H1 (cell line): ENCODE results near the gene COL6A1. TPM values are rescaled to one million over a fixed set of nuclear protein-coding genes. Genes with fewer than 3 reads are reported as not detected.

Experiments used
- CTCF ChIA-PET: fragments of 300-600 bp; sonication (Branson Sonifier 250); formaldehyde crosslinking; loops from one replicate; lab custom pipeline; 2021; ENCODE audit not compliant: partially characterized antibody; lab: Charles Lee
- POLR2A ChIA-PET: fragments of 300-600 bp; sonication (Branson Sonifier 250); formaldehyde crosslinking; loops from one replicate; lab custom pipeline; 2021; ENCODE audit warnings: inconsistent platforms; ENCODE audit not compliant: partially characterized antibody; lab: Charles Lee
- DNase-seq, 2 experiments: peaks; one replicate each; pipeline versions ENCODE4 v3.0.0 to v3.0.0-alpha.2; 2010 to 2022; ENCODE audit warnings: low spot score in 2 of 2, low read depth in 1 of 2, mixed read lengths in 1 of 2
- FAIRE-seq: peaks from 2 replicates; lab custom pipeline; 2011; peaks lifted over from hg19 to GRCh38; lab: Jason Lieb, UNC
- H2AFZ ChIP-seq: 2 replicates; pipeline ENCODE4 v1.8.1; 2012; ENCODE audit warnings: low read length, inconsistent platforms
- H2AK5ac ChIP-seq: 2 replicates; pipeline ENCODE4 v1.6.1; 2013; ENCODE audit warnings: low read depth, low read length
- H2BK120ac ChIP-seq: replicated peaks from 2 replicates; pipeline ENCODE3; 2013; ENCODE audit warnings: low read depth, low read length, inconsistent platforms
- H2BK12ac ChIP-seq: 2 replicates; pipeline ENCODE4 v1.6.1; 2013; ENCODE audit warnings: low read depth, low read length
- H2BK15ac ChIP-seq: 2 replicates; pipeline ENCODE4 v1.6.1; 2013; ENCODE audit warnings: low read length
- H2BK20ac ChIP-seq: 2 replicates; pipeline ENCODE4 v1.6.1; 2013; ENCODE audit warnings: low read length
- H2BK5ac ChIP-seq: 2 replicates; pipeline ENCODE4 v1.6.1; 2013; ENCODE audit warnings: low read depth, low read length
- H3K14ac ChIP-seq: 2 replicates; pipeline ENCODE4 v1.6.1; 2013; ENCODE audit warnings: inconsistent platforms; ENCODE audit not compliant: insufficient read length
- H3K18ac ChIP-seq: 2 replicates; pipeline ENCODE4 v1.6.1; 2013; ENCODE audit warnings: low read length; ENCODE audit errors: extremely low read depth
- H3K23ac ChIP-seq: 2 replicates; pipeline ENCODE4 v1.6.1; 2013; ENCODE audit warnings: inconsistent platforms; ENCODE audit not compliant: insufficient read length
- H3K23me2 ChIP-seq: 2 replicates; pipeline ENCODE4 v1.6.1; 2013; ENCODE audit warnings: low read depth, low read length
- H3K27ac ChIP-seq: 2 replicates; pipeline ENCODE4 v1.6.1; 2011; ENCODE audit warnings: low read depth, low read length, inconsistent platforms
- H3K27me3 ChIP-seq, 4 experiments: replicated peaks in 1 of 4; 1 replicate in 1 of 4; 2 replicates in 3 of 4; pipeline versions ENCODE4 v1.6.1 to v1.8.1; 2011 to 2013; ENCODE audit warnings: low read length in 3 of 4, mild to moderate bottlenecking in 3 of 4, inconsistent platforms in 2 of 4, mixed read lengths in 2 of 4, moderate library complexity in 1 of 4; ENCODE audit not compliant: control insufficient read depth in 3 of 4, insufficient read depth in 3 of 4; ENCODE audit errors: extremely low read depth in 1 of 4
- H3K36me3 ChIP-seq, 4 experiments: 2 replicates each; pipeline versions ENCODE4 v1.6.1 to v1.8.1; 2011 to 2013; ENCODE audit warnings: mild to moderate bottlenecking in 4 of 4, low read length in 3 of 4, moderate library complexity in 2 of 4, control low read depth in 1 of 4, inconsistent platforms in 1 of 4; ENCODE audit not compliant: insufficient read depth in 4 of 4, control insufficient read depth in 2 of 4
- H3K4ac ChIP-seq: replicated peaks from 2 replicates; pipeline ENCODE3; 2013; ENCODE audit warnings: low read length, low read depth, mixed read lengths, inconsistent platforms; ENCODE audit not compliant: insufficient read length
- H3K4me1 ChIP-seq, 4 experiments: replicated peaks in 1 of 4; 1 replicate in 1 of 4; 2 replicates in 3 of 4; pipeline versions ENCODE4 v1.6.1 to v1.8.1; 2011 to 2013; ENCODE audit warnings: low read length in 3 of 4, inconsistent platforms in 2 of 4, mixed read lengths in 1 of 4; ENCODE audit not compliant: insufficient read depth in 4 of 4, control insufficient read depth in 3 of 4
- H3K4me2 ChIP-seq, 2 experiments: 2 replicates each; pipeline versions ENCODE4 v1.6.1 to v1.8.1; 2011 to 2013; ENCODE audit warnings: low read depth in 2 of 2, low read length in 2 of 2, control low read depth in 1 of 2, inconsistent platforms in 1 of 2, mild to moderate bottlenecking in 1 of 2; ENCODE audit not compliant: insufficient read depth in 1 of 2
- H3K4me3 ChIP-seq, 4 experiments: fragments of 200-600, 300-600 bp in 1 of 4; sonication (generic), shearing (Covaris generic), sonication (Bioruptor Twin) in 1 of 4; 2 replicates each; pipeline versions ENCODE4 v1.5.1 to v1.8.1; 2011 to 2016; ENCODE audit warnings: low read length in 4 of 4, low read depth in 3 of 4, control low read depth in 2 of 4, inconsistent platforms in 2 of 4, mild to moderate bottlenecking in 2 of 4, mixed read lengths in 1 of 4, moderate library complexity in 1 of 4; ENCODE audit not compliant: insufficient read depth in 2 of 4; ENCODE audit errors: extremely low read depth in 1 of 4
- H3K56ac ChIP-seq: replicated peaks from 2 replicates; pipeline ENCODE3; 2013; ENCODE audit warnings: low read depth, mild to moderate bottlenecking, mixed read lengths, low read length, inconsistent platforms; ENCODE audit not compliant: insufficient read length
- H3K79me1 ChIP-seq: 2 replicates; pipeline ENCODE4 v1.6.1; 2013; ENCODE audit warnings: low read depth, low read length, control low read depth
- H3K79me2 ChIP-seq, 2 experiments: 2 replicates each; pipeline versions ENCODE4 v1.6.1 to v1.8.1; 2012 to 2013; ENCODE audit warnings: low read length in 2 of 2, mild to moderate bottlenecking in 2 of 2, inconsistent platforms in 1 of 2; ENCODE audit not compliant: insufficient read depth in 2 of 2, control insufficient read depth in 1 of 2
- H3K9ac ChIP-seq, 4 experiments: replicated peaks in 1 of 4; 1 replicate in 1 of 4; 2 replicates in 3 of 4; pipeline versions ENCODE4 v1.6.1 to v1.8.1; 2011 to 2013; ENCODE audit warnings: low read depth in 3 of 4, low read length in 3 of 4, control low read depth in 2 of 4, mild to moderate bottlenecking in 2 of 4, moderate library complexity in 2 of 4, inconsistent platforms in 1 of 4; ENCODE audit errors: extremely low read depth in 1 of 4
- H3K9me3 ChIP-seq, 2 experiments: 2 replicates each; pipeline versions ENCODE4 v1.6.1 to v1.8.1; 2012 to 2013; ENCODE audit warnings: mild to moderate bottlenecking in 2 of 2, moderate library complexity in 2 of 2, control low read depth in 1 of 2, inconsistent platforms in 1 of 2, low read depth in 1 of 2, low read length in 1 of 2, mixed read lengths in 1 of 2; ENCODE audit not compliant: insufficient read depth in 2 of 2
- H4K20me1 ChIP-seq, 2 experiments: replicated peaks in 1 of 2; 2 replicates each; pipeline versions ENCODE3 to v1.8.1; 2011 to 2013; ENCODE audit warnings: inconsistent platforms in 2 of 2, low read length in 2 of 2, mild to moderate bottlenecking in 1 of 2; ENCODE audit not compliant: insufficient read depth in 2 of 2, control insufficient read depth in 1 of 2
- H4K5ac ChIP-seq: 2 replicates; pipeline ENCODE4 v1.6.1; 2013; ENCODE audit warnings: low read length, low read depth, mixed read lengths, inconsistent platforms; ENCODE audit not compliant: insufficient read length
- H4K8ac ChIP-seq: 2 replicates; pipeline ENCODE4 v1.8.0; 2013; ENCODE audit warnings: mild to moderate bottlenecking, moderate library complexity, low read length, inconsistent platforms; ENCODE audit not compliant: insufficient read depth; ENCODE audit errors: extremely low read depth
- H4K91ac ChIP-seq: replicated peaks from 2 replicates; pipeline ENCODE3; 2013; ENCODE audit warnings: low read length, mixed read lengths, inconsistent platforms; ENCODE audit not compliant: insufficient read length
- CBX8 ChIP-seq: fragments of 300-800, 300-1000 bp; sonication (generic); IDR thresholded peaks from 2 replicates; pipeline ENCODE4 v1.7.1; 2016; ENCODE audit warnings: low read depth, low read length, borderline replicate concordance
- CHD2 ChIP-seq: IDR thresholded peaks from 2 replicates; pipeline ENCODE4 v1.6.1; 2012; ENCODE audit warnings: low read length, improper control_type of control experiment
- CTBP2 ChIP-seq: IDR thresholded peaks from 2 replicates; pipeline ENCODE4 v1.7.0; 2011; ENCODE audit warnings: borderline replicate concordance, mild to moderate bottlenecking, moderate library complexity, mixed read lengths, low read length; ENCODE audit not compliant: insufficient read depth, insufficient read length
- EP300 ChIP-seq, 2 experiments: IDR thresholded peaks; 1 replicate in 1 of 2; 2 replicates in 1 of 2; pipeline ENCODE4 v1.6.1; 2011 to 2012; ENCODE audit warnings: low read depth in 2 of 2, low read length in 2 of 2, mild to moderate bottlenecking in 2 of 2, borderline replicate concordance in 1 of 2, inconsistent platforms in 1 of 2, moderate library complexity in 1 of 2
- HDAC2 ChIP-seq, 2 experiments: fragments of 300-600 bp in 1 of 2; sonication (generic) in 1 of 2; IDR thresholded peaks; 2 replicates each; pipeline ENCODE4 v1.6.1; 2011 to 2012; ENCODE audit warnings: low read depth in 2 of 2, low read length in 2 of 2, mild to moderate bottlenecking in 2 of 2, moderate library complexity in 2 of 2, borderline replicate concordance in 1 of 2, inconsistent platforms in 1 of 2
- KDM4A ChIP-seq: IDR thresholded peaks from one replicate; pipeline ENCODE4 v1.7.1; 2012; ENCODE audit warnings: low read depth, mild to moderate bottlenecking, moderate library complexity, low read length, inconsistent platforms; ENCODE audit not compliant: severe bottlenecking
- POLR2A ChIP-seq, 2 experiments: IDR thresholded peaks; 1 replicate in 1 of 2; 2 replicates in 1 of 2; pipeline ENCODE4 v1.6.1; 2011; ENCODE audit warnings: low read depth in 2 of 2, low read length in 2 of 2, mild to moderate bottlenecking in 2 of 2; ENCODE audit errors: control extremely low read depth in 1 of 2
- POLR2AphosphoS5 ChIP-seq: IDR thresholded peaks from 2 replicates; pipeline ENCODE4 v1.6.1; 2011; ENCODE audit warnings: low read depth, low read length
- SIRT6 ChIP-seq: IDR thresholded peaks from one replicate; pipeline ENCODE4 v1.7.1; 2012; ENCODE audit warnings: low read length, inconsistent platforms
- SIX5 ChIP-seq: IDR thresholded peaks from 2 replicates; pipeline ENCODE4 v1.6.1; 2011; ENCODE audit warnings: mild to moderate bottlenecking, low read depth, low read length
- SP2 ChIP-seq: IDR thresholded peaks from 2 replicates; pipeline ENCODE4 v1.6.1; 2012; ENCODE audit warnings: mild to moderate bottlenecking, low read length, inconsistent platforms
- WGBS, 2 experiments: shearing (Covaris generic) in 1 of 2; methylation state at CpG; one replicate each; pipeline versions ENCODE4 v1.1.6 to v1.1.7; 2013 to 2015; ENCODE audit warnings: low lambda C conversion rate in 2 of 2, mixed read lengths in 2 of 2, inconsistent platforms in 1 of 2, low coverage in 1 of 2, missing lambda C conversion rate in 1 of 2; ENCODE audit not compliant: insufficient replicate concordance in 2 of 2, insufficient coverage in 1 of 2, insufficient read length in 1 of 2; ENCODE audit errors: extremely low coverage in 1 of 2, missing lambda C conversion rate in 1 of 2; 5-methylcytosine and 5-hydroxymethylcytosine counted together
- polyA plus RNA-seq, 7 experiments: library from polyadenylated mRNA; depleted of rRNA in 3 of 7; stranded (reverse) in 5 of 7; unstranded in 2 of 7; fragments of >200 nt in 5 of 7; fragments of 200-250 nt in 2 of 7; gene quantifications; 1 replicate in 5 of 7; 2 replicates in 1 of 7; 4 replicates in 1 of 7; pipeline versions ENCODE4 v1.2.1 to v1.2.3, GENCODE V29; 2011 to 2013; ENCODE audit warnings: missing spikeins in 2 of 7, mixed read lengths in 2 of 7
- total RNA-seq: library from RNA; stranded (reverse); fragmentation: NEBNext Ultra II Directional; extraction: Animal tissue kit (Norgen Biotek cat#: 25700); gene quantifications from 2 replicates; pipeline ENCODE4 v1.2.1, GENCODE V29; 2021
- TF ChIP-seq, protein P1 (sequence below): IDR thresholded peaks from 2 replicates; pipeline ENCODE4 v1.6.1; 2011; ENCODE audit warnings: low read length, improper control_type of control experiment

The COL6A1 gene
- total and polyA plus RNA-seq, 2 of the 8 experiments (the other 6 are each of a cell fraction or from before 2014, with no cell fraction given), result 100 to 115 TPM

DNA sequence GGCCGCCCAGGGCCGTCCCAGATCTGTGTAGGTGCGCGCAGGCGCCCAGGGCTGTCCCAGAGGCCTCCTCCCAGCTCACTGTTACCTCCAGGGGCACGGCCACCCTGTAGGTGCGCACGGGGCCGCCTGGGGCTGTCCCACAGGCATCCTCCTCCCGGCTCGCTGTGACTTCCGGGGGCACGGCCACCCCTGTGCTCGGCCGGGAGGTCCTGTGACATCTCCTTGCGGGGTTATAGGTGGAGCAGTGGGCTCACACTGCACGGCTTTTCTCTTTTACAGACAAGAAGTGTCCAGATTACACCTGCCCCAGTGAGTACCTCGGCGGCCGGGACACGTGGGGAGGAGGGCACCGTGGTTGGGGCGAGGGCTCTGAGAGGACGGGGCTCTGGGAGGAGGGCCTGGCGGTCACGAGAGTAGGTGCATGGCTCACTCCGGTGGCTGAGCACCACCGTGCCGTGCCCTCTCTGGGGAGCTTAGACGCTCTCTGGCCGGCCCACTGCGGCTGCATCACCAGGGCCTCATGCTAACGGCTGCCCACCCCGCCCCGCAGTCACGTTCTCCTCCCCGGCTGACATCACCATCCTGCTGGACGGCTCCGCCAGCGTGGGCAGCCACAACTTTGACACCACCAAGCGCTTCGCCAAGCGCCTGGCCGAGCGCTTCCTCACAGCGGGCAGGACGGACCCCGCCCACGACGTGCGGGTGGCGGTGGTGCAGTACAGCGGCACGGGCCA, 21.4 kb downstream of the COL6A1 start:
- no peak overlapping the region for H2BK20ac ChIP-seq
- no peak overlapping the region for H4K8ac ChIP-seq
- ChIA-PET CTCF (no interaction called here), POLR2A (interaction anchor here (1.6 kb wide), 1 partner anchor 47 kb away, joined by 3 read pairs; no protein-coding TSS in a partner anchor)
- no peaks in the 10 kb centered on the region for H3K23me2 ChIP-seq
- H2BK120ac ChIP-seq, result no peak overlapping the region
- no peak overlapping the region for H3K56ac ChIP-seq
- no peak overlapping the region for H3K4me2 ChIP-seq
- no peak overlapping the region for H2BK12ac ChIP-seq
- H2BK5ac ChIP-seq, result no peak overlapping the region
- H3K9ac ChIP-seq, result no peak overlapping the region
- H4K91ac ChIP-seq, result no peak overlapping the region
- no peak overlapping the region for H3K4me3 ChIP-seq
- H3K27ac ChIP-seq, result no peak overlapping the region
- no peak overlapping the region for H3K4ac ChIP-seq
- FAIRE-seq, result no peak
- no peaks in the 10 kb centered on the region for H3K79me2 ChIP-seq
- no peaks in the 10 kb centered on the region for H3K4me1 ChIP-seq
- H2AFZ ChIP-seq, result no peak overlapping the region
- H4K5ac ChIP-seq, result no peak overlapping the region
- H3K18ac ChIP-seq, result no peak overlapping the region
- H2AK5ac ChIP-seq, result no peak overlapping the region
- no peaks in the 10 kb centered on the region for H3K27me3 ChIP-seq
- no peak overlapping the region for H3K23ac ChIP-seq
- H3K79me1 ChIP-seq, result no peaks in the 10 kb centered on the region
- WGBS, 2 experiments, result 93% methylated on average over 36 of the region's 54 CpGs; no CpG with 5 or more reads in 1 of the 2 experiments
- H3K14ac ChIP-seq, result no peak overlapping the region
- DNase-seq, result peak in 1 of 2 experiments; percentile 43
- no peak overlapping the region for H2BK15ac ChIP-seq
- peaks cover 0 to 51% (median 11%) of the 10 kb centered on the region in 4 experiments; a peak in 5 of 8 replicates for H3K36me3 ChIP-seq
- peaks cover 0 to 4% of the 10 kb centered on the region in 2 experiments for H4K20me1 ChIP-seq
- no peaks in the 10 kb centered on the region for H3K9me3 ChIP-seq
- TF ChIP-seq CBX8, result no peak
- TF ChIP-seq SIRT6, result no peak
- TF ChIP-seq KDM4A, result no peak
- TF ChIP-seq, protein P1, sequence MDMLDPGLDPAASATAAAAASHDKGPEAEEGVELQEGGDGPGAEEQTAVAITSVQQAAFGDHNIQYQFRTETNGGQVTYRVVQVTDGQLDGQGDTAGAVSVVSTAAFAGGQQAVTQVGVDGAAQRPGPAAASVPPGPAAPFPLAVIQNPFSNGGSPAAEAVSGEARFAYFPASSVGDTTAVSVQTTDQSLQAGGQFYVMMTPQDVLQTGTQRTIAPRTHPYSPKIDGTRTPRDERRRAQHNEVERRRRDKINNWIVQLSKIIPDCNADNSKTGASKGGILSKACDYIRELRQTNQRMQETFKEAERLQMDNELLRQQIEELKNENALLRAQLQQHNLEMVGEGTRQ, result no peak
- TF ChIP-seq EP300 (IDR thresholded peaks at IDR 0.05; ENCODE audit: borderline replicate concordance in 1 of 2, low read depth in 2 of 2, low read length in 2 of 2), result no peak
- TF ChIP-seq CHD2, result no peak
- TF ChIP-seq CTBP2, result no peak
- TF ChIP-seq POLR2A (IDR thresholded peaks at IDR 0.05; ENCODE audit: control extremely low read depth in 1 of 2, low read depth in 2 of 2, low read length in 2 of 2), result no peak
- no peak for TF ChIP-seq SIX5
- TF ChIP-seq HDAC2 (IDR thresholded peaks at IDR 0.05; ENCODE audit: borderline replicate concordance in 1 of 2, low read depth in 2 of 2, low read length in 2 of 2), result no peak
- TF ChIP-seq POLR2AphosphoS5, result no peak
- no peak for TF ChIP-seq SP2
